Activated naive CD8-positive, alpha-beta T cell (primary cell): ENCODE data around the gene PCSK5.
"Not testable (repeated sequence)": the region's sequence is repeated elsewhere in the genome, so short reads cannot be mapped to it uniquely, and the experiment has no call there.

Experiments used
- H3K27ac Mint-ChIP-seq: one replicate; pipeline ENCODE4 v1.8.0; 2021; ENCODE audit warnings: mixed read lengths
- H3K27me3 Mint-ChIP-seq: one replicate; pipeline ENCODE4 v1.8.0; 2021; ENCODE audit warnings: mixed read lengths
- H3K36me3 Mint-ChIP-seq: one replicate; pipeline ENCODE4 v1.8.0; 2021; ENCODE audit warnings: mixed read lengths
- H3K4me1 Mint-ChIP-seq: one replicate; pipeline ENCODE4 v1.8.0; 2021; ENCODE audit warnings: low read depth, mixed read lengths
- H3K4me3 Mint-ChIP-seq: one replicate; pipeline ENCODE4 v1.8.0; 2021; ENCODE audit warnings: mild to moderate bottlenecking, mixed read lengths
- H3K9me3 Mint-ChIP-seq: one replicate; pipeline ENCODE4 v1.8.0; 2021; ENCODE audit warnings: low read depth, mixed read lengths

The PCSK5 gene

GRCh38 chr9:76362332-76363031, 472.0 kb downstream of the PCSK5 start:
- H3K27me3 Mint-ChIP-seq, H3K9me3 Mint-ChIP-seq, H3K27ac Mint-ChIP-seq, H3K4me3 Mint-ChIP-seq, H3K4me1 Mint-ChIP-seq, H3K36me3 Mint-ChIP-seq: not testable (repeated sequence)

DNA sequence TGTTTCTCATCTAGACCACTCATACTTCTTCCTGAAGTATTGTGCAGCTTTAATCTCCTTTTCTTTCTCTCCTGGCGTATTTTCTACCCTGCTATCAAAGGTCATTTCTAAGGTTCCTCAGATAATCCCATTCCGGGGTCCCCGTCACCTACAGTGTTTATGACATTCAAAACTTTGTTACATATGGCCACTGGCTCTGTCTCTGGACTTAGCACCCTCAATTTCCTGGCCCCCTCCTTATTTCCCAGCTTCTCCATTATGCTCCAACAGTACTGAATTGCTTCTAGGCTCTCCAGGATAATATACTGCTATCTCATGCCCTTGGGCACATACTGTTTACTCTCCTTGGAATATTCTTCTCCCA, 472.5 kb downstream of the PCSK5 start:
- Mint-ChIP-seq H3K4me1 (no peaks in the 10 kb centered on the region), H3K27me3 (peaks cover 1% of the 10 kb centered on the region), H3K27ac (no peak overlapping the region), H3K9me3 (no peaks in the 10 kb centered on the region), H3K36me3 (no peaks in the 10 kb centered on the region), H3K4me3 (no peak overlapping the region)

DNA sequence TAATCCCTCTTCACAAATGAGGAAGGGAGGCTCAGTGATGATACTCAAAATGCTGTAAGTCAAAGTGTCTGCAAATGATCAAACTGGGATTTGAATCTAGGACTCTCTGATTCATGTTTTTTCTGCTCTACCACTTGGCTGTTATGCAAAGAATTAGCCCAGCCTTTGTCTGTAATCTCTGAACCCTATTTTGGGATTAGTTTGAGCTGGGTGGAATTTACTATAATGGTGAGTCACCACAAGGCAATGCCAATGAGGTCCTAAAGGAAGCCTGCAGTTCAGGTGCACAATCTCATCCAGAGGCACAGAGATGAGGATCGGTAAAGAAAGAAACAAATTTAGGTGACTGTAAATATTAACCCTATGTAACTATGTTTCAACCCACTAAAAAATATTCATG, 474.6 kb downstream of the PCSK5 start:
- Mint-ChIP-seq H3K4me1 (no peaks in the 10 kb centered on the region), H3K4me3 (no peak overlapping the region), H3K27ac (no peak overlapping the region)

GRCh38 chr9:76366275-76366674, 475.8 kb downstream of the PCSK5 start:
- H3K4me3 Mint-ChIP-seq = no peak overlapping the region
- H3K36me3 Mint-ChIP-seq = no peaks in the 10 kb centered on the region
- no peaks in the 10 kb centered on the region for H3K9me3 Mint-ChIP-seq
- H3K4me1 Mint-ChIP-seq = no peaks in the 10 kb centered on the region
- peaks cover 1% of the 10 kb centered on the region for H3K27me3 Mint-ChIP-seq
- H3K27ac Mint-ChIP-seq = no peak overlapping the region

More for the DNA sequence above, 474.6 kb downstream of the PCSK5 start:
- Mint-ChIP-seq H3K9me3 (no peaks in the 10 kb centered on the region), H3K27me3 (peaks cover 1% of the 10 kb centered on the region), H3K36me3 (no peaks in the 10 kb centered on the region)

DNA sequence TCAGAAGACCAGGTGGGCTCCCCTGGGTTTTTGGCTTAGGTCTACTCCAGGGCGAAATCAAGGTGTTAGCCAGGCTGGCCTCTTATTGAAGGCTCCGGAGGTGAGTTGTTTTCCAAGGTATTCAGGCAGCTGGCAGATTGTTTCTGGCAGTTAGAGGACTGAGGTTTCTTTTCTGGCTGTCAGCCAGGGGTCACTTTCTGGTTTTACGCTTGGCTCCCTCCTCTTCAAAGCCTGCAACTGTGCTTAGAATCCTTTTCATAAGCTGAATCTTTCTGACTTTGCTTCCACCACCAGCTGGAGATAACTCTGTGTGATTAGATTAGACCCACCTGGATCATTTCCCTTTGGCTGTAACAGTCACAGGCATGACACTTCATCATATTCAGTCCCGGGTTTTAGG, 479.1 kb downstream of the PCSK5 start:
- H3K27ac Mint-ChIP-seq = no peak overlapping the region
- H3K9me3 Mint-ChIP-seq = no peaks in the 10 kb centered on the region
- no peaks in the 10 kb centered on the region for H3K4me1 Mint-ChIP-seq
- peaks cover 2% of the 10 kb centered on the region for H3K36me3 Mint-ChIP-seq
- H3K27me3 Mint-ChIP-seq = no peaks in the 10 kb centered on the region
- H3K4me3 Mint-ChIP-seq = no peak overlapping the region

DNA sequence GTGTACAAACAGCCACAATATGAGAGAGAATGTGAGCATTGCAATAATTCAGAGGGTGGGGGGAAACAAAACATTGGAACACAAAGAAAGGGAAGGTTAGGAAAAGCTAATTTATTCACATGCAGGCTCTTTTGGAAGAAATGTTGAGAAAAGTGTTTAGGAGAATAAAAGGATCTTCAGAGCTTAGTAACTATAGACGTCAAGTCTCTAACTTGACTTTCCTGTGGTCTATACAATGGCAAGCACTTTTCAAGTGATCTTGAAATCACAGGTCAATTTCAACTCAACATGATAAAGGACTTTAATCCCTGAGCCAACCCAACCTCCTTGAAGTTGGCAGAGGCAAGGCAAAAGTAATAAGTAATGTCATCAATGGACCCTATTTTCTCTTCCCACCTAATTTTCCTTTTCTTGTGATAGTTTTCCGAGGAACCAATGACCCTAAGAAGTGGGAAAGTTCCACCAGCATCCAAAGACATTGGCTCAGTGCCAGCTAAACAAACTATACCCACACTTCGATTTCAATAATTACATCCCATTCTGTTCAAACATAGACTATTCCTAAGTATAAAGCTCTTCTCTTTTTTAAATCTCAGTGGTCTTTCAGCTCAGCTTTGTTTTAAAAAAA, 480.0 kb downstream of the PCSK5 start:
- Mint-ChIP-seq H3K4me3 (no peak overlapping the region), H3K4me1 (no peaks in the 10 kb centered on the region), H3K27me3 (no peaks in the 10 kb centered on the region), H3K36me3 (peaks cover 3% of the 10 kb centered on the region), H3K27ac (no peak overlapping the region), H3K9me3 (no peaks in the 10 kb centered on the region)

DNA sequence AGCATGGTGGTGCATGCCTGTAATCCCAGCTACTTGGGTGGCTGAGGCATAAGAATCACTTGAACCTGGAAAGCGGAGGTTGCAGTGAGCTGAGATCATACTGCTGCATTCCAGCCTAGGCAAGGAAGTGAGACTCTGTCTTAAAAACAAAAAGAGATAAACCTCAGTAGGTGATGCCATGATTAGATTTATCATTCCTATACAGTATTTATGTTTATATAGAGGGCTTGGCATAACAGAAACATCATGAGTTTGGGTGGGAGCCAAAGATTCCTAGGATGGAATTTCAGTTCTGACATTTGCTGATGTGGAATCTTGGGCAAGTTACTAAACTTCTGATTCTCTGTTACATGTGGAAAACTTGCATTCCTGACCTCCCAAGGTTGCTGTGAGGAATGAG, 481.4 kb downstream of the PCSK5 start:
- Mint-ChIP-seq H3K27me3 (no peaks in the 10 kb centered on the region), H3K9me3 (no peaks in the 10 kb centered on the region), H3K36me3 (peaks cover 3% of the 10 kb centered on the region), H3K27ac (no peak overlapping the region), H3K4me1 (no peaks in the 10 kb centered on the region), H3K4me3 (no peak overlapping the region)

- Mint-ChIP-seq H3K9me3 (no peaks in the 10 kb centered on the region), H3K36me3 (peaks cover 3% of the 10 kb centered on the region), H3K27me3 (no peaks in the 10 kb centered on the region), H3K4me3 (no peak overlapping the region), H3K4me1 (no peaks in the 10 kb centered on the region), H3K27ac (no peak overlapping the region)
Measured at GRCh38 chr9:76372336-76372735, 481.9 kb downstream of the PCSK5 start.

DNA sequence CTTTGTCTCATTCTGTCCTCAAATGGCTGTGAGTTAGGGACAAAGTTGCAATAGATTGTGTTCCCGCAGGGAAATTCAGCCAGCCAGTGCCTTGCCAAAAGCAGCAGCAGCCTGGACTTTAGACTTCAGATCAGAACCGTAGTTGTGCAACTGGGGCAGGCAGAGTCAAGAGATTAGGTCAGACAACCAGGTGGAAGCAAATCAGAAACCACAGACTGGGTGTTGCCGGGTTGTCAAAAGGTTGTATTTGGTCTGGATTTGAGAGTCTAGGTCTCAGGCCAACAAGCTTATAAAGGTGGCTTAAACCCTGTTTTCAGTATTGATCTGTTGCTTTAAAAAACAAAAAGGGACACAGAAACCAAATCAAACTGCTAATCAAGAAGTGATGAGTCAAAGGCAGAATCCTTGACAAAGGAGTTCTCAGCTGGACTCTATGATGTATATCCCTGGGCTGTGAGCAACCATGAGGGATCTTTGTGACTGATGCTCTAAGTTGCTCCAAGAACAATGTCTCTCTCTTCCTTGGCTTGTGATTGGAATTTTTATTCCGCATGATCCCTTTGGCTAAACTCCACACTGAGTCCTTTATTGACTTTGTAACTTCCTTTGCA, 482.8 kb downstream of the PCSK5 start:
- Mint-ChIP-seq H3K36me3 (peaks cover 3% of the 10 kb centered on the region), H3K27me3 (no peaks in the 10 kb centered on the region), H3K4me1 (no peaks in the 10 kb centered on the region), H3K4me3 (no peak overlapping the region), H3K27ac (no peak overlapping the region), H3K9me3 (no peaks in the 10 kb centered on the region)

GRCh38 chr9:76373784-76374474, 483.5 kb downstream of the PCSK5 start:
- no peak overlapping the region for H3K27ac Mint-ChIP-seq
- H3K9me3 Mint-ChIP-seq = no peaks in the 10 kb centered on the region
- peaks cover 3% of the 10 kb centered on the region for H3K36me3 Mint-ChIP-seq
- H3K4me3 Mint-ChIP-seq = no peak overlapping the region
- no peaks in the 10 kb centered on the region for H3K4me1 Mint-ChIP-seq
- no peaks in the 10 kb centered on the region for H3K27me3 Mint-ChIP-seq

GRCh38 chr9:76374783-76375559, 484.5 kb downstream of the PCSK5 start:
- no peak overlapping the region for H3K4me3 Mint-ChIP-seq
- no peaks in the 10 kb centered on the region for H3K4me1 Mint-ChIP-seq
- H3K9me3 Mint-ChIP-seq = no peaks in the 10 kb centered on the region
- no peak overlapping the region for H3K27ac Mint-ChIP-seq
- H3K36me3 Mint-ChIP-seq = peaks cover 3% of the 10 kb centered on the region
- no peaks in the 10 kb centered on the region for H3K27me3 Mint-ChIP-seq

DNA sequence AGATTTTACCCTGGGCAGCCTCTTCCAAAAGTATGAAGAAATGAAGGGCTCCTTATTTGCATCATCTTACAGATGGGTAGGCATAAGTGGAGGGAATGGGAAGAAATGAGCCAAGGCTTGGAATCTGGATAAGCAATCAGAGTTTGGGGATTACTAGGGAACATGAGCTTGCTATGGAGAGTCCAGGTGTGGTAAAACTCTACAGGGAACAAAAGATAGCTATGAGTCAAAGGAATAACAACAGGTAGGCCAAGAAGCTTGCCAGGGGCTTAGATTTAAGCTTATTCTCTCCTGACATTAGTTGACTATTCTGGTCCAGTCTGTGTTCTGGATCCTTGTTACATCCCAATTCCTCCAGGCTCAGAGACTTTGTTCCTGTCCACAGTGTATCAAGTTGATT, 487.3 kb downstream of the PCSK5 start:
- no peaks in the 10 kb centered on the region for H3K27me3 Mint-ChIP-seq
- H3K27ac Mint-ChIP-seq = no peak overlapping the region
- peaks cover 5% of the 10 kb centered on the region for H3K36me3 Mint-ChIP-seq
- H3K4me3 Mint-ChIP-seq = no peak overlapping the region
- H3K9me3 Mint-ChIP-seq = no peaks in the 10 kb centered on the region
- no peaks in the 10 kb centered on the region for H3K4me1 Mint-ChIP-seq

- H3K4me1 Mint-ChIP-seq = no peaks in the 10 kb centered on the region
- no peaks in the 10 kb centered on the region for H3K9me3 Mint-ChIP-seq
- no peaks in the 10 kb centered on the region for H3K27me3 Mint-ChIP-seq
- H3K4me3 Mint-ChIP-seq = no peak overlapping the region
- H3K27ac Mint-ChIP-seq = no peak overlapping the region
- peaks cover 8% of the 10 kb centered on the region for H3K36me3 Mint-ChIP-seq
Measured at GRCh38 chr9:76378367-76379073, 488.0 kb downstream of the PCSK5 start.

DNA sequence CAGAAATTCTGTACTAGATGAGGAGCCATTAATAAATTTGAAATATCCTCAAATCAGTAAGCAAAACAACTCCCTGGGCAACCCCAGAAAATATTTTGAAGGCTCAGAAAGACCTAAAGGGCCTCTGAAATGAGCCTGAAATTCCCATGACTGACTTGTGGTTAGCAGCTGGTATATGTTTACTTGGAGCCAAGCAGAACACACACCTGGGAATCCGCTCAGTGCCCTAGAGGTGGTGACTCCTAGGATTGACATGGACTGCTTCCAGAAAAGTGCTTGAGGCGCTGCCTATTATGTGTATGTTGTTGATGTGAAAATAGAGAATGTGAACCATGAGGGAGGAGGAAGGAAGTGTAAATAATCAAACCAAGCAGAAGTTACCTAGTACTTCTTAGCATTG, 489.0 kb downstream of the PCSK5 start:
- Mint-ChIP-seq H3K36me3 (peaks cover 9% of the 10 kb centered on the region), H3K27ac (no peak overlapping the region), H3K9me3 (no peaks in the 10 kb centered on the region), H3K27me3 (no peaks in the 10 kb centered on the region), H3K4me1 (no peaks in the 10 kb centered on the region), H3K4me3 (no peak overlapping the region)
